ENCODE data around the gene ZP3. TPM values are rescaled to one million over a fixed set of nuclear protein-coding genes. Genes with fewer than 3 reads are reported as not detected.

ZP3 gene
- total and polyA plus RNA-seq, 4 donors, result 0.25 to 0.47 (median 0.44) TPM

DNA sequence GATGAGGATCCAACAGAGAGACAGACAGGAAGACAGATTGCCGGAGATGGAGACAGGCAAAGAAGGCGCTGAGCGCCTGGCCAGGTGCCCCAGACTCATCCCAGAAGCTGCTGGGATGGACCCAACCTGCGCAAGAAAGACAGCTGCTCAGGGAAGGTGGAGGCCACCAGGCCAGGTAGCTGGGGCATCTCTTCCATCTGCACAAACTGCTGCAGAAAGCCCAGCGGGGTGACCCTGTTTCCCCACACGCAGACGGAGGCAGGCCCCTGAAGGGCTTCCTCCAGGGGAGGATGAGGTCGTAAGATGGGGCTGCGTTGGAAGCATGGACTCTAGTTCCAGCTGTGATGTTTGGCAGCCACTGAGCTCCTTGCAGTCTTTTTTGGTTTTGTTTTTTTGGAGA is 49.5 kb upstream of the ZP3 start:
- DNase-seq (ENCODE audit: low spot score), result no peak
- Histone ChIP-seq H3K27me3 (ENCODE audit: control insufficient read depth in 4 of 4, insufficient read depth in 4 of 4, low read length in 3 of 4) (no peaks in the 10 kb centered on the region), H3K27ac (ENCODE audit: low read depth in 1 of 2, low read length in 2 of 2) (no peak overlapping the region), H3K4me3 (ENCODE audit: low read depth in 1 of 3, low read length in 3 of 3) (no peak overlapping the region), H3K9me3 (ENCODE audit: control insufficient read depth in 4 of 4, low read length in 3 of 4) (no peaks in the 10 kb centered on the region), H3K36me3 (ENCODE audit: control insufficient read depth in 4 of 4, insufficient read depth in 3 of 4, low read depth in 1 of 4, low read length in 3 of 4) (no peaks in the 10 kb centered on the region), H3K4me1 (ENCODE audit: control insufficient read depth in 4 of 4, insufficient read depth in 4 of 4, low read length in 3 of 4) (peaks cover 0 to 8% (median under 1%) of the 10 kb centered on the region in 4 donors), H3K9ac (ENCODE audit: low read depth in 1 of 2, low read length in 2 of 2) (no peak overlapping the region)
- TF ChIP-seq REST (IDR thresholded peaks at IDR 0.05) (no peak), FOXA2 (IDR thresholded peaks at IDR 0.05) (no peak), NR2F2 (IDR thresholded peaks at IDR 0.05) (no peak), EGR1 (IDR thresholded peaks at IDR 0.05; ENCODE audit: low read depth in 2 of 2) (no peak), FOXA1 (IDR thresholded peaks at IDR 0.05) (no peak), RAD21 (IDR thresholded peaks at IDR 0.05) (no peak), GABPA (IDR thresholded peaks at IDR 0.05 in 1 of 2, conservative IDR thresholded peaks at IDR 0.05 in 1 of 2) (no peak), TAF1 (conservative IDR thresholded peaks at IDR 0.05) (no peak), HNF4A (conservative IDR thresholded peaks at IDR 0.05) (no peak), JUND (IDR thresholded peaks at IDR 0.05) (no peak), MAX (IDR thresholded peaks at IDR 0.05) (no peak), RXRA (IDR thresholded peaks at IDR 0.05) (no peak), YY1 (IDR thresholded peaks at IDR 0.05) (no peak), SP1 (IDR thresholded peaks at IDR 0.05) (no peak), HNF4G (IDR thresholded peaks at IDR 0.05) (no peak)
- TF ChIP-seq, protein P1, sequence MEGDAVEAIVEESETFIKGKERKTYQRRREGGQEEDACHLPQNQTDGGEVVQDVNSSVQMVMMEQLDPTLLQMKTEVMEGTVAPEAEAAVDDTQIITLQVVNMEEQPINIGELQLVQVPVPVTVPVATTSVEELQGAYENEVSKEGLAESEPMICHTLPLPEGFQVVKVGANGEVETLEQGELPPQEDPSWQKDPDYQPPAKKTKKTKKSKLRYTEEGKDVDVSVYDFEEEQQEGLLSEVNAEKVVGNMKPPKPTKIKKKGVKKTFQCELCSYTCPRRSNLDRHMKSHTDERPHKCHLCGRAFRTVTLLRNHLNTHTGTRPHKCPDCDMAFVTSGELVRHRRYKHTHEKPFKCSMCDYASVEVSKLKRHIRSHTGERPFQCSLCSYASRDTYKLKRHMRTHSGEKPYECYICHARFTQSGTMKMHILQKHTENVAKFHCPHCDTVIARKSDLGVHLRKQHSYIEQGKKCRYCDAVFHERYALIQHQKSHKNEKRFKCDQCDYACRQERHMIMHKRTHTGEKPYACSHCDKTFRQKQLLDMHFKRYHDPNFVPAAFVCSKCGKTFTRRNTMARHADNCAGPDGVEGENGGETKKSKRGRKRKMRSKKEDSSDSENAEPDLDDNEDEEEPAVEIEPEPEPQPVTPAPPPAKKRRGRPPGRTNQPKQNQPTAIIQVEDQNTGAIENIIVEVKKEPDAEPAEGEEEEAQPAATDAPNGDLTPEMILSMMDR (IDR thresholded peaks at IDR 0.05; ENCODE audit: low read depth, low read length, missing input control), result no peak
- TF ChIP-seq, protein P2, sequence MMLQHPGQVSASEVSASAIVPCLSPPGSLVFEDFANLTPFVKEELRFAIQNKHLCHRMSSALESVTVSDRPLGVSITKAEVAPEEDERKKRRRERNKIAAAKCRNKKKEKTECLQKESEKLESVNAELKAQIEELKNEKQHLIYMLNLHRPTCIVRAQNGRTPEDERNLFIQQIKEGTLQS (IDR thresholded peaks at IDR 0.05), result no peak
- TF ChIP-seq, protein P3, sequence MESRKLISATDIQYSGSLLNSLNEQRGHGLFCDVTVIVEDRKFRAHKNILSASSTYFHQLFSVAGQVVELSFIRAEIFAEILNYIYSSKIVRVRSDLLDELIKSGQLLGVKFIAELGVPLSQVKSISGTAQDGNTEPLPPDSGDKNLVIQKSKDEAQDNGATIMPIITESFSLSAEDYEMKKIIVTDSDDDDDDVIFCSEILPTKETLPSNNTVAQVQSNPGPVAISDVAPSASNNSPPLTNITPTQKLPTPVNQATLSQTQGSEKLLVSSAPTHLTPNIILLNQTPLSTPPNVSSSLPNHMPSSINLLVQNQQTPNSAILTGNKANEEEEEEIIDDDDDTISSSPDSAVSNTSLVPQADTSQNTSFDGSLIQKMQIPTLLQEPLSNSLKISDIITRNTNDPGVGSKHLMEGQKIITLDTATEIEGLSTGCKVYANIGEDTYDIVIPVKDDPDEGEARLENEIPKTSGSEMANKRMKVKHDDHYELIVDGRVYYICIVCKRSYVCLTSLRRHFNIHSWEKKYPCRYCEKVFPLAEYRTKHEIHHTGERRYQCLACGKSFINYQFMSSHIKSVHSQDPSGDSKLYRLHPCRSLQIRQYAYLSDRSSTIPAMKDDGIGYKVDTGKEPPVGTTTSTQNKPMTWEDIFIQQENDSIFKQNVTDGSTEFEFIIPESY (IDR thresholded peaks at IDR 0.05), result no peak
- WGBS, result 94% methylated on average over 9 of the region's 9 CpGs
